HepG2 (cell line): ENCODE measurements around the gene DCUN1D4. TPM values are rescaled to one million over a fixed set of nuclear protein-coding genes. Genes with fewer than 3 reads are reported as not detected.

Source experiments
- BRCA1 ChIP-seq: sonication (generic); formaldehyde crosslinking; IDR thresholded peaks from 2 replicates; pipeline ENCODE4 v1.4.0; 2020; ENCODE audit warnings: missing genetic modification reagents
- CBX2 ChIP-seq, 2 experiments: fragments of 200-600 bp in 1 of 2; sonication (generic); formaldehyde crosslinking in 1 of 2; IDR thresholded peaks; 2 replicates each; pipeline versions ENCODE4 v1.7.0 to v1.8.1; 2018 to 2022; ENCODE audit warnings: low read depth in 2 of 2, low read length in 1 of 2, mild to moderate bottlenecking in 1 of 2, missing genetic modification reagents in 1 of 2
- FUBP1 ChIP-seq: sonication (generic); formaldehyde crosslinking; IDR thresholded peaks from 2 replicates; pipeline ENCODE4 v1.5.1; 2020; ENCODE audit warnings: missing genetic modification reagents, mild to moderate bottlenecking, borderline replicate concordance
- GLI4 ChIP-seq: sonication (generic); formaldehyde crosslinking; IDR thresholded peaks from 2 replicates; pipeline ENCODE4 v1.5.1; 2020; ENCODE audit warnings: missing genetic modification reagents, mild to moderate bottlenecking, moderate library complexity, borderline replicate concordance
- PITX1 ChIP-seq: sonication (generic); formaldehyde crosslinking; IDR thresholded peaks from 2 replicates; pipeline ENCODE4 v1.5.1; 2020; ENCODE audit warnings: mild to moderate bottlenecking, missing genetic modification reagents
- YEATS2 ChIP-seq: sonication (generic); formaldehyde crosslinking; IDR thresholded peaks from 2 replicates; pipeline ENCODE4 v1.4.0; 2020; ENCODE audit warnings: missing genetic modification reagents, borderline replicate concordance
- ZNF160 ChIP-seq: sonication (generic); formaldehyde crosslinking; IDR thresholded peaks from 2 replicates; pipeline ENCODE4 v1.8.0; 2022; ENCODE audit warnings: mild to moderate bottlenecking, inconsistent platforms, missing genetic modification reagents
- ZNF34 ChIP-seq: sonication (generic); formaldehyde crosslinking; IDR thresholded peaks from 2 replicates; pipeline ENCODE4 v1.4.0; 2020; ENCODE audit warnings: mild to moderate bottlenecking, missing genetic modification reagents, borderline replicate concordance
- ZNF562 ChIP-seq: sonication (generic); formaldehyde crosslinking; IDR thresholded peaks from 2 replicates; pipeline ENCODE4 v1.8.0; 2022; ENCODE audit warnings: missing genetic modification reagents, borderline replicate concordance
- ZNF569 ChIP-seq: sonication (generic); formaldehyde crosslinking; IDR thresholded peaks from 2 replicates; pipeline ENCODE4 v1.5.0; 2020; ENCODE audit warnings: mild to moderate bottlenecking, missing genetic modification reagents, moderate library complexity, borderline replicate concordance
- ZNF747 ChIP-seq: sonication (generic); formaldehyde crosslinking; IDR thresholded peaks from 2 replicates; pipeline ENCODE4 v1.8.1; 2023; ENCODE audit warnings: missing genetic modification reagents, mild to moderate bottlenecking, borderline replicate concordance
- ZSCAN12 ChIP-seq: sonication (generic); formaldehyde crosslinking; IDR thresholded peaks from 2 replicates; pipeline ENCODE4 v1.9.0; 2021; ENCODE audit warnings: mild to moderate bottlenecking, missing genetic modification reagents
- ZSCAN9 ChIP-seq: IDR thresholded peaks from 2 replicates; pipeline ENCODE4 v1.6.1; 2016; ENCODE audit warnings: borderline replicate concordance
- polyA plus RNA-seq, 8 experiments: library from polyadenylated mRNA; depleted of rRNA in 3 of 8; stranded (reverse) in 7 of 8; unstranded in 1 of 8; fragments of >200 nt; fragmentation: Illumina TruSeq in 4 of 8; extraction: Trizol in 4 of 8; gene quantifications; 2 replicates each; pipeline versions ENCODE4 v1.2.1 to v1.2.3, GENCODE V29; 2011 to 2016; ENCODE audit warnings: low read depth in 4 of 8, missing spikeins in 1 of 8, mixed read lengths in 1 of 8; ENCODE audit not compliant: insufficient read depth in 1 of 8
- total RNA-seq, 5 experiments: library from RNA; depleted of rRNA; stranded (reverse); fragments of >200 nt; fragmentation: Illumina TruSeq; extraction: Trizol; gene quantifications; 2 replicates each; pipeline ENCODE4 v1.2.3, GENCODE V29; 2016; ENCODE audit warnings: low read depth in 1 of 5
- TF ChIP-seq, protein P1 (sequence below): sonication (generic); formaldehyde crosslinking; IDR thresholded peaks from 2 replicates; pipeline ENCODE4 v1.9.0; 2021; ENCODE audit warnings: mild to moderate bottlenecking, missing genetic modification reagents
- TF ChIP-seq, protein P2 (sequence below): IDR thresholded peaks from 2 replicates; pipeline ENCODE4 v1.6.1; 2016; ENCODE audit warnings: mild to moderate bottlenecking, missing biosample characterization, missing genetic modification reagents
- TF ChIP-seq, protein P3 (sequence below): IDR thresholded peaks from 2 replicates; pipeline ENCODE4 v1.6.1; 2018; ENCODE audit warnings: missing genetic modification reagents, mild to moderate bottlenecking, missing compliant biosample characterization
- TF ChIP-seq, protein P4 (sequence below): sonication (generic); formaldehyde crosslinking; IDR thresholded peaks from 2 replicates; pipeline ENCODE4 v1.8.0; 2022; ENCODE audit warnings: missing genetic modification reagents, mild to moderate bottlenecking, inconsistent platforms, borderline replicate concordance

DCUN1D4 gene
- total and polyA plus RNA-seq, 2 of the 13 experiments (the other 11 are each of a cell fraction or from before 2014, with no cell fraction given) = 27.9 to 44.4 TPM

GRCh38 chr4:51842554-51843308 lies at the start of gene DCUN1D4 (continued):
- TF ChIP-seq, protein P1, sequence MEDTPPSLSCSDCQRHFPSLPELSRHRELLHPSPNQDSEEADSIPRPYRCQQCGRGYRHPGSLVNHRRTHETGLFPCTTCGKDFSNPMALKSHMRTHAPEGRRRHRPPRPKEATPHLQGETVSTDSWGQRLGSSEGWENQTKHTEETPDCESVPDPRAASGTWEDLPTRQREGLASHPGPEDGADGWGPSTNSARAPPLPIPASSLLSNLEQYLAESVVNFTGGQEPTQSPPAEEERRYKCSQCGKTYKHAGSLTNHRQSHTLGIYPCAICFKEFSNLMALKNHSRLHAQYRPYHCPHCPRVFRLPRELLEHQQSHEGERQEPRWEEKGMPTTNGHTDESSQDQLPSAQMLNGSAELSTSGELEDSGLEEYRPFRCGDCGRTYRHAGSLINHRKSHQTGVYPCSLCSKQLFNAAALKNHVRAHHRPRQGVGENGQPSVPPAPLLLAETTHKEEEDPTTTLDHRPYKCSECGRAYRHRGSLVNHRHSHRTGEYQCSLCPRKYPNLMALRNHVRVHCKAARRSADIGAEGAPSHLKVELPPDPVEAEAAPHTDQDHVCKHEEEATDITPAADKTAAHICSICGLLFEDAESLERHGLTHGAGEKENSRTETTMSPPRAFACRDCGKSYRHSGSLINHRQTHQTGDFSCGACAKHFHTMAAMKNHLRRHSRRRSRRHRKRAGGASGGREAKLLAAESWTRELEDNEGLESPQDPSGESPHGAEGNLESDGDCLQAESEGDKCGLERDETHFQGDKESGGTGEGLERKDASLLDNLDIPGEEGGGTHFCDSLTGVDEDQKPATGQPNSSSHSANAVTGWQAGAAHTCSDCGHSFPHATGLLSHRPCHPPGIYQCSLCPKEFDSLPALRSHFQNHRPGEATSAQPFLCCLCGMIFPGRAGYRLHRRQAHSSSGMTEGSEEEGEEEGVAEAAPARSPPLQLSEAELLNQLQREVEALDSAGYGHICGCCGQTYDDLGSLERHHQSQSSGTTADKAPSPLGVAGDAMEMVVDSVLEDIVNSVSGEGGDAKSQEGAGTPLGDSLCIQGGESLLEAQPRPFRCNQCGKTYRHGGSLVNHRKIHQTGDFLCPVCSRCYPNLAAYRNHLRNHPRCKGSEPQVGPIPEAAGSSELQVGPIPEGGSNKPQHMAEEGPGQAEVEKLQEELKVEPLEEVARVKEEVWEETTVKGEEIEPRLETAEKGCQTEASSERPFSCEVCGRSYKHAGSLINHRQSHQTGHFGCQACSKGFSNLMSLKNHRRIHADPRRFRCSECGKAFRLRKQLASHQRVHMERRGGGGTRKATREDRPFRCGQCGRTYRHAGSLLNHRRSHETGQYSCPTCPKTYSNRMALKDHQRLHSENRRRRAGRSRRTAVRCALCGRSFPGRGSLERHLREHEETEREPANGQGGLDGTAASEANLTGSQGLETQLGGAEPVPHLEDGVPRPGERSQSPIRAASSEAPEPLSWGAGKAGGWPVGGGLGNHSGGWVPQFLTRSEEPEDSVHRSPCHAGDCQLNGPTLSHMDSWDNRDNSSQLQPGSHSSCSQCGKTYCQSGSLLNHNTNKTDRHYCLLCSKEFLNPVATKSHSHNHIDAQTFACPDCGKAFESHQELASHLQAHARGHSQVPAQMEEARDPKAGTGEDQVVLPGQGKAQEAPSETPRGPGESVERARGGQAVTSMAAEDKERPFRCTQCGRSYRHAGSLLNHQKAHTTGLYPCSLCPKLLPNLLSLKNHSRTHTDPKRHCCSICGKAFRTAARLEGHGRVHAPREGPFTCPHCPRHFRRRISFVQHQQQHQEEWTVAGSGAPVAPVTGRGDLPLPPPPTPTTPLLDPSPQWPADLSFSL (CRISPR knock-in tag) = no peak
- TF ChIP-seq YEATS2 (CRISPR knock-in tag) (no peak; the same call in 1 of the 2 replicates), BRCA1 (CRISPR knock-in tag) (no peak), FUBP1 (CRISPR knock-in tag) (no peak), ZNF569 (CRISPR knock-in tag) (no peak), ZNF747 (CRISPR knock-in tag) (no peak), ZNF562 (no peak), PITX1 (CRISPR knock-in tag) (no peak), CBX2 (IDR thresholded peaks at IDR 0.05; ENCODE audit: low read depth, low read length) (no peak), CBX2 (CRISPR knock-in tag; IDR thresholded peaks at IDR 0.05; ENCODE audit: low read depth) (no peak), ZNF34 (CRISPR knock-in tag) (no peak), ZNF160 (no peak), ZSCAN9 (CRISPR knock-in tag) (no peak), GLI4 (CRISPR knock-in tag) (no peak), ZSCAN12 (CRISPR knock-in tag) (no peak)
- TF ChIP-seq, protein P2, sequence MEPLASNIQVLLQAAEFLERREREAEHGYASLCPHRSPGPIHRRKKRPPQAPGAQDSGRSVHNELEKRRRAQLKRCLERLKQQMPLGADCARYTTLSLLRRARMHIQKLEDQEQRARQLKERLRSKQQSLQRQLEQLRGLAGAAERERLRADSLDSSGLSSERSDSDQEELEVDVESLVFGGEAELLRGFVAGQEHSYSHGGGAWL (CRISPR knock-in tag) = no peak
- TF ChIP-seq, protein P3, sequence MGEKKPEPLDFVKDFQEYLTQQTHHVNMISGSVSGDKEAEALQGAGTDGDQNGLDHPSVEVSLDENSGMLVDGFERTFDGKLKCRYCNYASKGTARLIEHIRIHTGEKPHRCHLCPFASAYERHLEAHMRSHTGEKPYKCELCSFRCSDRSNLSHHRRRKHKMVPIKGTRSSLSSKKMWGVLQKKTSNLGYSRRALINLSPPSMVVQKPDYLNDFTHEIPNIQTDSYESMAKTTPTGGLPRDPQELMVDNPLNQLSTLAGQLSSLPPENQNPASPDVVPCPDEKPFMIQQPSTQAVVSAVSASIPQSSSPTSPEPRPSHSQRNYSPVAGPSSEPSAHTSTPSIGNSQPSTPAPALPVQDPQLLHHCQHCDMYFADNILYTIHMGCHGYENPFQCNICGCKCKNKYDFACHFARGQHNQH = peak; percentile 48; the same call in 1 of the 2 replicates
- TF ChIP-seq, protein P4, sequence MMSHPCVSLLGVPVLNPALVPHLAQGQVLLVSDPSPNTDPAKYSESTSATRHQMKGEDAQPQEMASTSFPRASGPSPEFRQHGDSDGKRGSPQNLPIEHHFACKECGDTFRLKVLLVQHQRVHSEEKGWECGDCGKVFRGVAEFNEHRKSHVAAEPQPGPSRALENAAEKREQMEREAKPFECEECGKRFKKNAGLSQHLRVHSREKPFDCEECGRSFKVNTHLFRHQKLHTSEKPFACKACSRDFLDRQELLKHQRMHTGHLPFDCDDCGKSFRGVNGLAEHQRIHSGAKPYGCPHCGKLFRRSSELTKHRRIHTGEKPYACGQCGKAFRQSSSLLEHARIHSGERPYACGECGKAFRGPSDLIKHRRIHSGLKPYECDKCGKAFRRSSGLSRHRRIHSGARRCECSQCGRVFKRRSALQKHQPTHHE (CRISPR knock-in tag) = no peak
